ENCODE data around the gene ACTG2.
"Not testable (repeated sequence)": the region's sequence is repeated elsewhere in the genome, so short reads cannot be mapped to it uniquely, and the experiment has no call there.

ACTG2 gene

DNA sequence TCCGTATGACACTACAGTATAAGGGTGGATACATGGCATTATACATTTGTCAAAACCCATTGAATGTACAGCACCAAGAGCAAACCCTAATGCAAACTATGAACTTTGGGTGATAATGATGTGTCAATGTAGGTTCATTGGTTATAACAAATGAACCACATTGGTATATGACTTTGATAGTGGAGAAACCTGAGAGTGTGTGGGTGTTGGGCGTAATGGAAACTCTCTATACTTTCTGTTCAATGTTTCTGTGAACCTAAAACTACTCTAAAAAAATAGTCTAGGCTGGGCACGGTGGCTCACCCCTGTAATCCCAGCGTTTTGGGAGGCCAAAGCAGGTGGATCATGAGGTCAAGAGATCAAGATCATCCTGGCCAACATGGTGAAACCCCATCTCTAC lies 6.5 kb upstream of the ACTG2 start:
- TF ChIP-seq ZFX (IDR thresholded peaks at IDR 0.05; ENCODE audit: borderline replicate concordance): no peak
- TF ChIP-seq, protein P1, sequence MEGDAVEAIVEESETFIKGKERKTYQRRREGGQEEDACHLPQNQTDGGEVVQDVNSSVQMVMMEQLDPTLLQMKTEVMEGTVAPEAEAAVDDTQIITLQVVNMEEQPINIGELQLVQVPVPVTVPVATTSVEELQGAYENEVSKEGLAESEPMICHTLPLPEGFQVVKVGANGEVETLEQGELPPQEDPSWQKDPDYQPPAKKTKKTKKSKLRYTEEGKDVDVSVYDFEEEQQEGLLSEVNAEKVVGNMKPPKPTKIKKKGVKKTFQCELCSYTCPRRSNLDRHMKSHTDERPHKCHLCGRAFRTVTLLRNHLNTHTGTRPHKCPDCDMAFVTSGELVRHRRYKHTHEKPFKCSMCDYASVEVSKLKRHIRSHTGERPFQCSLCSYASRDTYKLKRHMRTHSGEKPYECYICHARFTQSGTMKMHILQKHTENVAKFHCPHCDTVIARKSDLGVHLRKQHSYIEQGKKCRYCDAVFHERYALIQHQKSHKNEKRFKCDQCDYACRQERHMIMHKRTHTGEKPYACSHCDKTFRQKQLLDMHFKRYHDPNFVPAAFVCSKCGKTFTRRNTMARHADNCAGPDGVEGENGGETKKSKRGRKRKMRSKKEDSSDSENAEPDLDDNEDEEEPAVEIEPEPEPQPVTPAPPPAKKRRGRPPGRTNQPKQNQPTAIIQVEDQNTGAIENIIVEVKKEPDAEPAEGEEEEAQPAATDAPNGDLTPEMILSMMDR (IDR thresholded peaks at IDR 0.05): no peak
- no peak overlapping the region for H3K27ac ChIP-seq

- H3K27ac ChIP-seq: not testable (repeated sequence)
These were observed 5.0 kb upstream of the ACTG2 start for GRCh38 chr2:73887596-73888353.

DNA sequence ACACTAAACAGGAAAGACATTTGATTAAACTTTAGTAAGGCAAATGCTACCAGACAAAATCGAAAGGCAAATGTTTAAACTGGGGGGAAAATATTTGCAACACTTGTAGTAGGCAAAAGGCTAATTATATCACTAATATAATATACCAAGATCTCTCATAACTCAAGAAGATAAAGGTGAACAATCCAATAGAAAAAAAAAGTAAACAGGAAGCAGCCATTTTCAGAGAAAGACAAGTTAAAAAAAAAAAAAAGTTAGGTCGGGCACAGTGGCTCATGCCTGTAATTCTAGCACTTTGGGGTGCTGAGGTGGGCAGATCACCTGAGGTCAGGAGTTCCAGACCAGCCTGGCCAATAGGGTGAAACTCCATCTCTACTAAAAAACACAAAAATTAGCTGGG lies 4.4 kb upstream of the ACTG2 start:
- TF ChIP-seq, protein P1 (IDR thresholded peaks at IDR 0.05): no peak
- TF ChIP-seq ZFX (IDR thresholded peaks at IDR 0.05; ENCODE audit: borderline replicate concordance): no peak
- H3K27ac ChIP-seq: no peak overlapping the region

- no peak overlapping the region for H3K27ac ChIP-seq
- no peak for TF ChIP-seq ZFX (IDR thresholded peaks at IDR 0.05; ENCODE audit: borderline replicate concordance)
- TF ChIP-seq, protein P1 (IDR thresholded peaks at IDR 0.05): no peak
These were observed 3.6 kb upstream of the ACTG2 start for GRCh38 chr2:73889206-73889605.

GRCh38 chr2:73890301-73891092 lies 2.3 kb upstream of the ACTG2 start:
- no peak overlapping the region for H3K27ac ChIP-seq
- no peak for TF ChIP-seq ZFX (IDR thresholded peaks at IDR 0.05; ENCODE audit: borderline replicate concordance)
- TF ChIP-seq, protein P1 (IDR thresholded peaks at IDR 0.05): no peak

DNA sequence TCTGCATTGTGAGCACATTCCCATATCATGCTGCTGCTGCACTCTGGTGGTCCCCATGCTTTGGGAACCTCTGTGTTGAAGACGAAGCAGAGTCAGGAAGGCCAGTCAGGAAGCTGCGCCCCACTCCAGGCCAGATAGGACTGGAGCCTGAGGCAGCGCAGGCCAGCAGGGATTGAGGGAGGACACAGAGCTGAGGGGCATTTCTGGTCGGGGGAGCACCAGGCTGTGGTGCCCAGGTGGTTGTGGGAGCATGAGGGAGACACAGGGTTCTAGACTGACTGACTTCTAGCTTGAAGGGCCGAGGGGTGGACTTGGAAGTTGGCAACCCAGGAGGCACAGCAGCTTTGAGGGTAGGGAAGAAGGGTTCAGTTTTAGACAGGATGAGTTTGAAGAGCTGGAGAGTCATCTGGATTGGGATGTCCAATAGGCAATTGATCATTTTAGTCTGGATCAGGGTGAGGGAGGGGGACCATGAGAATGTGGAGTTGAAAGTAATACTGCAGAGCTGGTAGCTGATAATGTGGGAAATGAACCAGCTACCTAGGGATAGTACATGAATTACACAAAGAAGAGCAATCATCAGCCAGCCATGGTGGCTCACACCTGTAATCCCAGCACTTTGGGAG lies 1.4 kb upstream of the ACTG2 start:
- H3K27ac ChIP-seq: no peak overlapping the region
- TF ChIP-seq ZFX (IDR thresholded peaks at IDR 0.05; ENCODE audit: borderline replicate concordance): no peak
- TF ChIP-seq, protein P1 (IDR thresholded peaks at IDR 0.05): no peak

DNA sequence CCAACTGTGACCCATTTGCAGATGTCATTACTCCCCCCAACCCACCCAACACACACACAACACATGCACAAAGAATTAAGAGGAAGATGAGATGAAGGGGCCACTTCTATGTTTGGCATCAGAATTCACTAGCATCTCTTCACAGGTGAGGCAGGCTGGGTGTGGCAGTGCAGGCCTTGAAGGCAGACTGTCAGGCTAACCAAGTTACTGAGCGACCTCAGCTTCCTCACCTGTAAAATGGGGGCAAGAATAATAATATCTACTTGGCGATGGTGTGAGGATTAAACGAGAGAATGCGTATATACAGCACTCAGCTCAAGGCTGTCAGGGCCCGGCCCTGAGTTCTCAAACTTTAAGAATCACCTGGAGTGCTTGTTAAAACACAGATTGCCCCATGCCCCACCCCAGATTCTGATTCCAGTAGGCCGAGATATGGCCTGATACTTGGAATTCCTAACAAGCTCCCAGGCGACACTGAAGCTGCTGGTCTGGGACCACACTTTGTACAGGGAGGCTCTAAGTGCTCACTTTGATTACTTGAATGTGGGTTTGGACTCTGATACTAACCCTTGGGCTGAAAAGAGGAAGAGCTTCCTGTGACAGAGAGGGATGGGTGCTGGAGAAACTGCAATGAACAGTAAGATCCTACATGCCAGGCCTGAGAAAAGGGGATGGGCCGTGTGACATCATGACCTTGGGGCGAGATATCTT lies 1.1 kb downstream of the ACTG2 start:
- no peak for TF ChIP-seq ZFX (IDR thresholded peaks at IDR 0.05; ENCODE audit: borderline replicate concordance)
- TF ChIP-seq, protein P1 (IDR thresholded peaks at IDR 0.05): no peak
- H3K27ac ChIP-seq: no peak overlapping the region
